GM12892 (cell line): ENCODE results near the gene TEX51.

Experiments
- POLR2A ChIP-seq: IDR thresholded peaks from 2 replicates; pipeline ENCODE4 v1.6.1; 2011; ENCODE audit warnings: low read depth, low read length, control low read depth
- POLR2AphosphoS5 ChIP-seq: IDR thresholded peaks from 2 replicates; pipeline ENCODE4 v1.6.1; 2011; ENCODE audit warnings: low read depth, low read length, control low read depth

DNA sequence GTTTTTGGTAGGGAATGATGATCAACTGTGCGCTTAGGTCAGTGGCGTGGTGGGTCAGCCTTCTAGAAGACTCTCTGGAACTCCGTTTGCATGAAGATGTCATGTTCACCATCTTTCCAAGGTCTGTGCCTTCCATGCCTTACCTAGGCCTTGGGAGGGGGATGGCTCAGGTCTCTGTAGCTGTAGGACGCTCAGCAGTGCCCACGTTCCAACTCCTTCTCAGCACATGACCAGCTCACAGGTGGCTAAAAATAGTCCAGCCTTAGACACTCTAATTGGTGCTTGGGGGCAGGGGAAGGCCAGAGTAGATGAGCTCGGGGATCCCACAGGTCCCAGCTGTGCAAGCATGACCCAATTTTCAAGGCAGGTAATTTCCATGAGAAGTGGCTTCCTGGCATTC lies 42.3 kb upstream of the TEX51 start:
- TF ChIP-seq POLR2AphosphoS5, result no peak
- no peak for TF ChIP-seq POLR2A
